HG02970 (cell line): Measurements from ENCODE around the gene G6PC1.
"Not testable (repeated sequence)": the region's sequence is repeated elsewhere in the genome, so short reads cannot be mapped to it uniquely, and the experiment has no call there.

Experiments
- ATAC-seq: cut with Tn5 transposase; IDR thresholded peaks from one replicate; pipeline ENCODE4 v1.9.1; 2021; ENCODE audit warnings: mild to moderate bottlenecking, moderate library complexity, moderate number of reproducible peaks; ENCODE audit not compliant: unreplicated experiment, low FRiP score

Gene G6PC1

GRCh38 chr17:42898147-42898811 is 2.3 kb upstream of the G6PC1 start:
- ATAC-seq = no peak

GRCh38 chr17:42899981-42900380 is 618 bp upstream of the G6PC1 start:
- not testable (repeated sequence) for ATAC-seq

DNA sequence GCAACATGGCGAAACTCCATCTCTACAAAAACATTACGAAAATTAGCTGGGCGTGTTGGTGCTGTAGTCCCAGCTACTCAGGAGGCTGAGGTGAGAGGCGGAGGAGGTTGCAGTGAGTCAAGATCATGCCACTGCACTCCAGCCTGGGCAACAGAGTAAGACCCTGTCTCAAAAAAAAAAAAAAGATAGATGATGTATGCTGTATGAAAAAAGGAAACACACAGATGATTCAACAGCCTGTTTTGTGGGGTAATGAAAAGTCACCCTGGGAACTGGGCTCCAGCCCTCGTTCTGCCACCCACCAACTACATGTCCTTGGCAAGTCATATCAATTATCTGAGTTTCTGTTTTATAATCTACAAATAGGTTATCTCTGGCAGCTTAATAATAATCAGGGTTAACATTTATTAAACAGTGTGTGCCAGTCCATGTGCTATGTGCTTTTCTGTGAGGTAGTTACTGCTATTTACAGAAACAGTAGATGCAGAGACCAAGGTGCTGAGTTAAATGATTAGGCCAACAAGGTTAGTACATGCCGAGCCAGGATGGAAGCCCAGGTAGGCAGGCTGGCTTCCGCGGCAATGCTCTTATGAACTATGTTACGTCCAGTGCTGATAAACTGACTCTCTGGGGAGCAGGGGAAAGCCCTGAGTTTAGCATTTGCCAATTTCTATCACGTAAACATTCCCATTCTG is 1.1 kb downstream of the G6PC1 start:
- no peak for ATAC-seq

DNA sequence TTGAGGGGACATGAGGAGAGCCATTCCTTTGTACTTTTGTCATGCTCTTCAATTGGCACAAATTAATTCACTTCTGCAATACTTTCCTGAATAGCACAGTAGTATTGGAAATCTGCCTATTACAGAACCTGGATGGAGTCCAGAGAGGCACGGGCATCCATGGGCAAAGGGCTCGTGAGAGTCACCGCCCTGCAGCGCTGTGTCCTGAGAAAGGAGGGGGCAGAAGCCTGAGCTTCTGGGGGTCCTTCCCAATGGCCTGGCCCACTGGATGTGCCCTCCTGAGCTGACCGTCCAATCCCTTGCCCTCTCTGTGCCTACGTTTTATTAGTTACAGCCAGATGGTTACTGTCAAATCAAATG is 3.5 kb downstream of the G6PC1 start:
- no peak for ATAC-seq

GRCh38 chr17:42906772-42907446 is 6.3 kb downstream of the G6PC1 start:
- ATAC-seq = no peak

DNA sequence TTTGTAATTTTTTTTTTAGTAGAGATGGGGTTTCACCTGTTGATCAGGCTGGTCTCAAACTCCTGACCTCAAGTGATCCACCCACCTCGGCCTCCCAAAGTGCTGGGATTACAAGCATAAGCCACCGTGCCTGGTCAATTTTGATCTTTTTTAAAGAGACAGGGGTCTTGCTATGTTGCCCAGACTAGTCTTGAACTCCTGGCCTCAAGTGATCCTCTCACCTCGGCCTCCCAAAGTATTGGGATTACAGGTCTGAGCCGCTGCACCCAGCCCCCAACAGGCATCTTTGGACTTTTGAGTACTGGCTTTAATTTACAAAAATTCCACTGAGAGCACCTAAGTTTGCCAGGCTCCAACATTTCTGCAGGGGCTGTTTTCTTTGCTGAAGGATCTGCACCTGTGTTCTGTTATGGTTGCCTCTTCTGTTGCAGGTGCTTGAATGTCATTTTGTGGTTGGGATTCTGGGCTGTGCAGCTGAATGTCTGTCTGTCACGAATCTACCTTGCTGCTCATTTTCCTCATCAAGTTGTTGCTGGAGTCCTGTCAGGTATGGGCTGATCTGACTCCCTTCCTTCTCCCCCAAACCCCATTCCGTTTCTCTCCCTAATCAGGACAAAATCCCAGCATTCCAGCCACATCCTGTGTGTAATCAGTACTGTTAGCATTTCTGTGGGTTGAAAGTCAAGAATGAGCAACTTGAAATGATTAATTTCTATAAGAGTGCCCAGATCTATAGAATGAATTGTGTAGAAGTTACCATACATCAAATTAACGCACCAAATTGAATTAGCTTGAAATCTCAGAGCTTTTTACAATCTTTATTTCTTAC is 8.5 kb downstream of the G6PC1 start:
- no peak for ATAC-seq

GRCh38 chr17:42913522-42913921 is 12.9 kb downstream of the G6PC1 start:
- ATAC-seq = no peak

DNA sequence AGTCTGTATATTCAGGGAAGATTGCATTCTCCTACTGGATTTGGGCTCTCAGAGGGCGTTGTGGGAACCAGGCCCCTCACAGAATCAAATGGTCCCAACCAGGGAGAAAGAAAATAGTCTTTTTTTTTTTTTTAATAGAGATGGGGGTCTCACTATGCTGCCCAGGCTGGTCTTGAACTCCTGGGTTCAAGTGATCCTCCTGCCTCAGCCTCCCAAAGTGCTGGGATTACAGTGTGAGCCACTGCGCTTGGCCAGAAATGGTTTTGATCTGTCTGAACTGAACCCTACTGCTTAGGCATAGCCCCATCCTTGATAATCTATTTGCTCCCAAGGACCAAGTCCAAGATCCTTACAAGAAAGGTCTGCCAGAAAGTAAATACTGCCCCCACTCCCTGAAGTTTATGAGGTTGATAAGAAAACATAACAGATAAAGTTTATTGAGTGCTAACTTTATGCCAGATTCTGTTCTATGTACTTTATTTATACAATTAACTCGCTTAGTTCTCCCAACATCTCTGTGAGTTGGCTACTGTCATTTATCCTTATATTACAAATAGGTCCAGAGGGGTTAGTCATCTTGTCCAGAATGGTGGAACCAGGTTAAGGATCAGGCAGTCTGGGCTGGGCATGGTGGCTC is 13.5 kb downstream of the G6PC1 start:
- ATAC-seq = no peak

DNA sequence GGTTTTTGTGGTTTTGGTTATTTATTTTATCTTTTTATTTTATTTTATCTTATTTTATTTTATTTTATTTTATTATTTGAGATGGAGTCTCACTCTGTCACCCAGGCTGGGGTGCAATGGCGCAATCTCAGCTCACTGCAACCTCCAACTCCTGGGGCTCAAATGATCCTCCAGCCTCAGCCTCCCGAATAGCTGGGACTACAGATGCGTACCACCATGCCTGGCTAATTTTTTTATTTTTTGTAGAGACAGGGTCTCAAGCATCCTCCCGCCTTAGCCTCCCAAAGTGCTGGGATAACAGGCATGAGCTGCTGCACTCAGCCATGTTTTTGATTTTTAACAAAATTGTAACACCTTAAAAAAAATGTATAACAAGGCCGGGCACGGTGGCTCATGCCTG is 14.7 kb downstream of the G6PC1 start:
- ATAC-seq = not testable (repeated sequence)

GRCh38 chr17:42916388-42917235 is 16.0 kb downstream of the G6PC1 start:
- not testable (repeated sequence) for ATAC-seq

DNA sequence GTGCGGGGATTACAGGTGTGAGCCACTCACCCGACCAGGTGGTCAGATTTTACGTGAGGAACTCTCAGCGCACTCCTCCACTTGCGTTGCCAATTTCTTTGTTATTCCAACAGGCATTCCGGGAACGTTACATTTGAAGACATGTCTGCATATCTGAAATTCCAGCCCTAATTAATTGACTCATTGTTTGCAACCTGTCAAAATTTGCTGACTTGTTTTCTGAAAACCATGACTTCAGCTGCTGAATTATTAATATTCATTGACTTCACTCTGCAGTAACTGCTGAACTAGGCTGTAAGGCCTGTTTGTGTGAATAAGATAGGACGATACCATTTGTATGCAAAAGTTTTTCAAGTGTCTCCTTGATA is 16.6 kb downstream of the G6PC1 start:
- no peak for ATAC-seq

DNA sequence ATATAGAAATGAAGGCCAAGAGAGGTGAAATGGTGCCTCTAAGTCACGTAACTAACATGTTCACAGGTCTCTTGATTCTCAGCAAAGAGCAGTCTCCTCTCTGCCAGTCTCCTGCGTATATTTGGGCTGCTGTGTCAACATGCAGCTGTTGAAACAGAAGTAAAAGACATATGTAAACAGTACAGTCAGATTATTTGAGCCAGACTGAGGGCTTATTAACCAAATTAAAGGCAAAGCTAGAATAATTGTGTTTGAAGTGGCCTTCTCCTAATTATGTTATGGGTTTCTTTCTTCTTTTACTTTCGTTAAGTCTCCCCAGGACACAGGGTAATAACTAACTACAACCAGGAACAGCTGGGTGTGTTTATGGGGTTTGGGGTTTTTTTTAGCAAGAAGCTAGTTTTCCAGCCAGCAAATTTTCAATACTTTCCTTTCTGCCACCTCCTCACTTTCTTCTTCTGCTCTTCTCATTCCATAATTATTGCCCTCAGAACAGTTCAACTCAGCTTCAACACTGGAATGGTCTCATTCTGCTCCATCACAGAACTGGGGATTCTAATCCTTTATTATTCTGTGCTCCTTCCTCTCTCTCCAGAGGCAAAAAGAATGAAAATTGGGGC is 18.4 kb downstream of the G6PC1 start:
- no peak for ATAC-seq

DNA sequence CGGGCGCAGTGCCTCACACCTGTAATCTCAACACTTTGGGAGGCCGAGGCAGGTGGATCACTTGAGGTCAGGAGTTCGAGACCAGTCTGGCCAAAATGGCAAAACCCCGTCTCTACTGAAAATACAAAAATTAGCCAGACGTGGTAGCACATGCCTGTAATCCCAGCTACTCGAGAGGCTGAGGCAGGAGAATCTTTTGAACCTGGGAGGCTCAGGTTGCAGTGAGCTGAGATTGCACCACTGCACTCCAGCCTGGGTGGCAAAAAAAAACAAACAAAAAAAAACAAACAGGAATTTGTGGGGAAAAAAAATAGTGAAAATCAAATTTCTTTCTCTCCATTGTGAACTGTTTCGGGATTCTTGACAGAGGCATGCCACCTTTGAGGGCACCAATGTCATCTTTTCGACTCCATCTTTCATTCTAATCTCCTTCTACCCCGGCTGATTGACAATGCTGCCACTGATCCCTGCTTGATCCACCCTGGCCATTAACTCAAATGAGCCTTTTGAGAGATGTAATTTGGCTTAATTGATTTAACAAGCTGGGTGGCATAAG is 19.0 kb downstream of the G6PC1 start:
- not testable (repeated sequence) for ATAC-seq

- no peak for ATAC-seq
Measured at GRCh38 chr17:42920106-42920900, 19.7 kb downstream of the G6PC1 start.

- ATAC-seq = no peak
Measured at GRCh38 chr17:42920922-42921321, 20.3 kb downstream of the G6PC1 start.

DNA sequence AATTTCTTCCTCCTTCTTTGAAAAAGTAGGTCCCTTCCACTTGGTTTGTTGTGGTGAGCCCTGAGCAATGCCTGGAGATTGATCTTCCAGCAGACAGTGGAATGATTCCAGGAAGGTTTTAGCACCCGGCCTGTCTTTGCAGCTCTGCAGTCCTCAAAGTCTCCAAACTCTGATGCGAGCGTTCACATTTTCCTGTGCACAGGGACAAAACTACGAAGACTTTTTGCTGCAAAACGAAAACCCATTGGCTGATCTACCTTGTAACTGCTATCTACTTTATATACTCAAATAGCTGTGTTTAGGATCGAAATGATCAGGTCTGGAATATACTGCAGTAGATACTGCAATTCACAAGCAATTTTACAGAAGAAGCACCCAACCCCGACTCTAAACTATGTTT is 21.7 kb downstream of the G6PC1 start:
- no peak for ATAC-seq

GRCh38 chr17:42923472-42923871 is 22.9 kb downstream of the G6PC1 start:
- ATAC-seq = not testable (repeated sequence)

DNA sequence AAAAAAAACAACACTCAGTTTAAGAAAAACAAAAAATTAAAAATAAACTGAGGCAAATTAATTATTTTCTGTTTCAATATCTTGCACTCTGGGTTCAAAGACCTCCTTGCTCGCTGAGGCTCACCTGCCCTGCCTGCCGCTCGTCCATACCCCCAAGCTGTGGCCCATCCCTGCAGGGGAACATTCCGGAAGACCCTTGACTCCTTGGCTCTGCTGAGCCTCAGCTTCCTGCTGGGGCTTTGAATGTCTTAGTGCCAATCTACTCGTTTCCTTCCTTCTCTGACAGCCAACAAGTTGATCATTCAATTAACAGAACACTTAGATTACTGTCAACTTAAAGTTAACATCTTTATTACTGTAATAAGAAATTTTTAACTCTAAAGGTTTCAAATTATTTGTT is 24.3 kb downstream of the G6PC1 start:
- no peak for ATAC-seq
